IPS-18c (cell line): ENCODE results near the gene MOGAT1.
"Not testable (repeated sequence)": the region's sequence is repeated elsewhere in the genome, so short reads cannot be mapped to it uniquely, and the experiment has no call there.

Source experiments
- H3K4me3 ChIP-seq: 2 replicates; pipeline ENCODE4 v1.7.0; 2013; ENCODE audit warnings: low read depth, mild to moderate bottlenecking, low read length, moderate library complexity; ENCODE audit not compliant: insufficient read depth
- H3K9me3 ChIP-seq: one replicate; pipeline ENCODE4 v1.6.1; 2013; ENCODE audit warnings: mild to moderate bottlenecking, low read length, moderate library complexity; ENCODE audit not compliant: control insufficient read depth, insufficient read depth

MOGAT1 gene

GRCh38 chr2:222751238-222751637, 79.8 kb downstream of the MOGAT1 start:
- Histone ChIP-seq H3K4me3 (no peak overlapping the region), H3K9me3 (no peaks in the 10 kb centered on the region)

- Histone ChIP-seq H3K9me3 (no peaks in the 10 kb centered on the region), H3K4me3 (no peak overlapping the region)
Observed at GRCh38 chr2:222751821-222752719, 80.6 kb downstream of the MOGAT1 start.

- Histone ChIP-seq H3K9me3 (no peaks in the 10 kb centered on the region), H3K4me3 (no peak overlapping the region)
Observed at GRCh38 chr2:222752746-222753145, 81.3 kb downstream of the MOGAT1 start.

GRCh38 chr2:222753251-222753824, 81.9 kb downstream of the MOGAT1 start:
- Histone ChIP-seq H3K9me3 (no peaks in the 10 kb centered on the region), H3K4me3 (no peak overlapping the region)

GRCh38 chr2:222754324-222754930, 83.0 kb downstream of the MOGAT1 start:
- H3K4me3 ChIP-seq = no peak overlapping the region
- H3K9me3 ChIP-seq = no peaks in the 10 kb centered on the region

GRCh38 chr2:222755593-222755992, 84.1 kb downstream of the MOGAT1 start:
- H3K4me3 ChIP-seq = not testable (repeated sequence)

GRCh38 chr2:222756362-222756831, 84.9 kb downstream of the MOGAT1 start:
- Histone ChIP-seq H3K9me3 (peaks cover 2% of the 10 kb centered on the region), H3K4me3 (no peak overlapping the region)

More at GRCh38 chr2:222755593-222755992, 84.1 kb downstream of the MOGAT1 start:
- not testable (repeated sequence) for H3K9me3 ChIP-seq

- Histone ChIP-seq H3K4me3 (no peak overlapping the region), H3K9me3 (peaks cover 2% of the 10 kb centered on the region)
Observed at GRCh38 chr2:222756951-222757650, 85.6 kb downstream of the MOGAT1 start.
